Left lung (tissue), 10 donors: ENCODE data around the gene DNAJB11. TPM values are rescaled to one million over a fixed set of nuclear protein-coding genes. Genes with fewer than 3 reads are reported as not detected.

Experiments used
- ATAC-seq: fragments of 200-7000 bp; cut with Tn5 transposase; one replicate; pipeline ENCODE4 v1.9.1; 2020; ENCODE audit warnings: moderate library complexity
- DNase-seq, 4 donors: peaks; one replicate each; pipeline ENCODE4 v3.0.0-alpha.2; 2013 to 2020
- H3K27ac ChIP-seq, 2 donors: fragments of 200-600 bp; sonication (generic) in 1 of 2; one replicate each; pipeline versions ENCODE4 v1.5.0 to v1.8.0; 2020 to 2021
- H3K27me3 ChIP-seq, 2 donors: fragments of 200-600 bp; sonication (generic) in 1 of 2; one replicate each; pipeline versions ENCODE4 v1.5.0 to v1.8.0; 2020 to 2021
- H3K36me3 ChIP-seq, 2 donors: fragments of 200-600 bp; sonication (generic) in 1 of 2; one replicate each; pipeline versions ENCODE4 v1.5.0 to v1.8.0; 2020 to 2021
- H3K4me1 ChIP-seq, 2 donors: fragments of 200-600 bp; one replicate each; pipeline ENCODE4 v1.8.0; 2021
- H3K4me3 ChIP-seq, 2 donors: fragments of 200-600 bp; sonication (generic) in 1 of 2; one replicate each; pipeline versions ENCODE4 v1.5.0 to v1.8.0; 2020 to 2021; ENCODE audit warnings: mild to moderate bottlenecking in 1 of 2
- H3K9me3 ChIP-seq, 2 donors: fragments of 200-600 bp; sonication (generic) in 1 of 2; one replicate each; pipeline versions ENCODE4 v1.5.0 to v1.8.0; 2020 to 2021
- CTCF ChIP-seq, 2 donors: fragments of 200-600 bp; sonication (generic) in 1 of 2; IDR thresholded peaks; one replicate each; pipeline versions ENCODE4 v1.5.0 to v1.8.0; 2021; ENCODE audit warnings: antibody characterized with exemption in 2 of 2
- intact Hi-C, 2 donors: fragments of 100-400 bp; cut with DNase I; formaldehyde crosslinking; loops; one replicate each; pipeline versions ENCODE4 v1.11.2 to v1.14.2; 2022
- polyA plus RNA-seq, 6 donors: library from polyadenylated mRNA; unstranded; fragments of 120-200 nt; gene quantifications; one replicate each; pipeline ENCODE4 v1.2.1, GENCODE V29; 2013; ENCODE audit not compliant: insufficient read length in 6 of 6
- total RNA-seq, 2 donors: library from RNA; stranded (reverse); fragmentation: NEBNext Ultra II Directional; extraction: Animal tissue kit (Norgen Biotek cat#: 25700); gene quantifications; one replicate each; pipeline ENCODE4 v1.2.1, GENCODE V29; 2021
- donor health status: DM: no; HTN: yes; CAD: no.
- donor health status: DM: no; HTN: no; CAD: no.

DNAJB11 gene
- total and polyA plus RNA-seq, 8 donors, result 46.8 to 78.3 (median 58.0) TPM

- no peaks in the 10 kb centered on the region for H3K27me3 ChIP-seq
- no peaks in the 10 kb centered on the region for H3K4me1 ChIP-seq
- H3K4me3 ChIP-seq, result no peak overlapping the region
- no peaks in the 10 kb centered on the region for H3K9me3 ChIP-seq
- ATAC-seq (no peak), DNase-seq (no peak)
- intact Hi-C loops, result no loop called here
- TF ChIP-seq CTCF (IDR thresholded peaks at IDR 0.05), result no peak
- H3K27ac ChIP-seq, result no peak overlapping the region
- H3K36me3 ChIP-seq, result no peaks in the 10 kb centered on the region
Observed at GRCh38 chr3:186598794-186599141, 28.2 kb downstream of the DNAJB11 start.

GRCh38 chr3:186599142-186599784, 28.7 kb downstream of the DNAJB11 start:
- no peak overlapping the region for H3K27ac ChIP-seq
- H3K36me3 ChIP-seq, result no peaks in the 10 kb centered on the region
- intact Hi-C loops, result no loop called here
- no peaks in the 10 kb centered on the region for H3K27me3 ChIP-seq
- no peak overlapping the region for H3K4me3 ChIP-seq
- TF ChIP-seq CTCF (IDR thresholded peaks at IDR 0.05), result no peak
- no peaks in the 10 kb centered on the region for H3K4me1 ChIP-seq
- ATAC-seq (no peak), DNase-seq (no peak)
- H3K9me3 ChIP-seq, result no peaks in the 10 kb centered on the region

GRCh38 chr3:186599785-186600166, 29.3 kb downstream of the DNAJB11 start:
- Histone ChIP-seq H3K4me3 (no peak overlapping the region), H3K4me1 (no peaks in the 10 kb centered on the region), H3K27ac (no peak overlapping the region), H3K36me3 (no peaks in the 10 kb centered on the region), H3K9me3 (no peaks in the 10 kb centered on the region), H3K27me3 (no peaks in the 10 kb centered on the region)
- TF ChIP-seq CTCF (IDR thresholded peaks at IDR 0.05), result no peak
- ATAC-seq (no peak), DNase-seq (no peak)
- intact Hi-C loops, result no loop called here

- Histone ChIP-seq H3K4me3 (no peak overlapping the region), H3K27ac (no peak overlapping the region), H3K4me1 (no peaks in the 10 kb centered on the region), H3K27me3 (no peaks in the 10 kb centered on the region), H3K9me3 (no peaks in the 10 kb centered on the region), H3K36me3 (no peaks in the 10 kb centered on the region)
- no peak for DNase-seq
- TF ChIP-seq CTCF (IDR thresholded peaks at IDR 0.05), result no peak
- ATAC-seq, result no peak
- intact Hi-C loops, result no loop called here
Observed at GRCh38 chr3:186600896-186601295, 30.4 kb downstream of the DNAJB11 start.

GRCh38 chr3:186603159-186603558, 32.6 kb downstream of the DNAJB11 start:
- TF ChIP-seq CTCF (IDR thresholded peaks at IDR 0.05), result no peak
- H3K9me3 ChIP-seq, result no peaks in the 10 kb centered on the region
- ATAC-seq (no peak), DNase-seq (no peak)
- H3K4me3 ChIP-seq, result no peak overlapping the region
- no peaks in the 10 kb centered on the region for H3K27me3 ChIP-seq
- no peaks in the 10 kb centered on the region for H3K36me3 ChIP-seq
- no peaks in the 10 kb centered on the region for H3K4me1 ChIP-seq
- intact Hi-C loops, result no loop called here
- H3K27ac ChIP-seq, result no peak overlapping the region
